ENCODE results near the gene TEX13C. TPM values are rescaled to one million over a fixed set of nuclear protein-coding genes. Genes with fewer than 3 reads are reported as not detected.

The TEX13C gene
- total RNA-seq, 2 donors from 2014 or later: not detected

DNA sequence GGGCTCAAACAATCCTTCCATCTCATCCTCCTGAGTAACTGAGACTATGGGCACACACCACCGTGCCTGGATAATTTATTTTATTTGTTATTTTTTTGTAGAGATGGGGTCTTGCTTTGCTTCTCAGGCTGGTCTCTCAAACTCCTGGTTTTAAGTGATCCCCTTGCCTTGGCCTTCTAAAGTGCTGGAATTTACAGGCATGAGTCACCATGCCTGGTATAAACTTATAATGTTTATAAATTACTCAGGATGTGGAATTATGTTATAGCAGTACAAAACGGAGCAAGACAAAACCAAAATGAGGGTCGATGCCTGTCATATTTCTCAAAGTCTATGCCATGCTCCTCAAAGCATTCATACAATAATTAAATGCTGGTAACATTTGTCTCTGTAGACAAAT is 29.8 kb upstream of the TEX13C start:
- H3K36me3 ChIP-seq (replicated peaks in 1 of 2; ENCODE audit: insufficient read depth in 1 of 2, low read depth in 2 of 2): no peaks in the 10 kb centered on the region
- H3K9me3 ChIP-seq: no peaks in the 10 kb centered on the region
- TF ChIP-seq, protein P1, sequence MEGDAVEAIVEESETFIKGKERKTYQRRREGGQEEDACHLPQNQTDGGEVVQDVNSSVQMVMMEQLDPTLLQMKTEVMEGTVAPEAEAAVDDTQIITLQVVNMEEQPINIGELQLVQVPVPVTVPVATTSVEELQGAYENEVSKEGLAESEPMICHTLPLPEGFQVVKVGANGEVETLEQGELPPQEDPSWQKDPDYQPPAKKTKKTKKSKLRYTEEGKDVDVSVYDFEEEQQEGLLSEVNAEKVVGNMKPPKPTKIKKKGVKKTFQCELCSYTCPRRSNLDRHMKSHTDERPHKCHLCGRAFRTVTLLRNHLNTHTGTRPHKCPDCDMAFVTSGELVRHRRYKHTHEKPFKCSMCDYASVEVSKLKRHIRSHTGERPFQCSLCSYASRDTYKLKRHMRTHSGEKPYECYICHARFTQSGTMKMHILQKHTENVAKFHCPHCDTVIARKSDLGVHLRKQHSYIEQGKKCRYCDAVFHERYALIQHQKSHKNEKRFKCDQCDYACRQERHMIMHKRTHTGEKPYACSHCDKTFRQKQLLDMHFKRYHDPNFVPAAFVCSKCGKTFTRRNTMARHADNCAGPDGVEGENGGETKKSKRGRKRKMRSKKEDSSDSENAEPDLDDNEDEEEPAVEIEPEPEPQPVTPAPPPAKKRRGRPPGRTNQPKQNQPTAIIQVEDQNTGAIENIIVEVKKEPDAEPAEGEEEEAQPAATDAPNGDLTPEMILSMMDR (IDR thresholded peaks at IDR 0.05): no peak
- no peak for TF ChIP-seq POLR2A (IDR thresholded peaks at IDR 0.05)
- no peak for ATAC-seq
- H3K4me1 ChIP-seq: no peaks in the 10 kb centered on the region
- no peak overlapping the region for H3K4me3 ChIP-seq
- H3K27ac ChIP-seq: no peak overlapping the region
- no peak for DNase-seq
- WGBS, 2 donors: 59 to 63% methylated on average over 3 of the region's 3 CpGs
- intact Hi-C loops (cut with DNase I): no loop called here
- H3K27me3 ChIP-seq: no peaks in the 10 kb centered on the region

DNA sequence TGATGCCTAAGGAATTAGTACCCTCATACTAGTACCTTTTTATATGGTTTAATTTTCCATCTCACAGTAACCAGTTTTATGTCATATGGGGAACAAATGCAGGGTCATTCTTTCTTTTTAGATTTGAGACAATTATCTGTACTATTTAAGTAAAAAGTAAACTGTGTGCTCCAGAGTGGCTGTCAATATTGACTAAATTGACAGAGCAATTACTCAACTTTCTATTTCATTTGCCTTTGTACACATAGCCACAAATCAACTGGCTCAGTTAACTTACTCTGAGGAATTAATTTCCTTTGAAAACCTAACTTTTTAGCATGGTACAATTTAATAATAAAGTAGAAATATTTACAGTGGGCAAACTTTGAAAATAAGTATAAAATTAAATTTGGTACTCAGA is 28.5 kb upstream of the TEX13C start:
- intact Hi-C loops (cut with DNase I): no loop called here
- no peak for TF ChIP-seq POLR2A (IDR thresholded peaks at IDR 0.05)
- TF ChIP-seq, protein P1 (IDR thresholded peaks at IDR 0.05): no peak
- no peaks in the 10 kb centered on the region for H3K27me3 ChIP-seq
- no peaks in the 10 kb centered on the region for H3K9me3 ChIP-seq
- no peaks in the 10 kb centered on the region for H3K4me1 ChIP-seq
- ATAC-seq: no peak
- H3K4me3 ChIP-seq: no peak overlapping the region
- no peak for DNase-seq
- H3K27ac ChIP-seq: no peak overlapping the region
- H3K36me3 ChIP-seq (replicated peaks in 1 of 2; ENCODE audit: insufficient read depth in 1 of 2, low read depth in 2 of 2): no peaks in the 10 kb centered on the region

DNA sequence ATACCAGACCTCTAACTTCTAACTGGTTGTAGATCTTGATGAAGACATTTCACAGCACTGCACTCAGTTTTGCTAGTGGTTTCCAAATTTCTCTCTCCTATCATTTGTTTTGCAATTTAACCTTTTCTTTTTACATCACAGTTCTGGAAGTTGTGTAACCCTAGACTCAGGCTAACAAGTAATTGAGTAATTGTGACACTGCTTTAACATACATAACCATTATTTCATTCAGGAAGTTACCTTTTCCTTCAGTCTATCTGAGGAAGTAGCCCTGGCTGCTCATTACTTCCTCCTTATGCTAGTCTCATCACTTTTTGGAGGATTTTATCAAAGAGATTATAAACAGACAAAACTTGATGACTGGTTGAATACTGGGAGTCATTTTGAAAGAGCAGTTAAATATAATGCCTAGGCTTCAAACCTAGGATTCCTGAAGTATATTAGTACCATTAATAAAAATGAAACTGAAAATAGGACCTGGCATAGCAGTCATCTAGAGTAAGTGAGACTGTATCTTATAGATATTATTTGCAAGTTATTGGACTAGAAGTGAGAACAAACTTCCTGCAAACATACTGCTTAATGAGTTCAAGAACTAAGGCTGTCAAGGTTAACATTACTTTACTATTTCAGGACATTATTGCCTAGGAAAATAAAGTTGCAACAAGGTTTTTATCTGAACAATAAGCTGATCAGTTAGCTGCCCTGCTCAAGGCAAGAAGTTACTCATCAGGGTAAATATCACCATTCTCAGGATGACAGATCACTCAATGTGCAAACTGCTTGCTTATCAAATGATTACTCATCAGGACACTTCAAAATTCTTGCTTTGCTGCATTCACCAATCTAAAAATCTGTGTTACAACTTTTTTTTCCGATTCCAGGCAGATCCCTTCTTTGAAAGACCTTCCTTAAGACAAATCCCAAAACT is 25.6 kb upstream of the TEX13C start:
- Histone ChIP-seq H3K27me3 (no peaks in the 10 kb centered on the region), H3K27ac (no peak overlapping the region), H3K36me3 (replicated peaks in 1 of 2; ENCODE audit: insufficient read depth in 1 of 2, low read depth in 2 of 2) (no peaks in the 10 kb centered on the region), H3K9me3 (no peaks in the 10 kb centered on the region), H3K4me3 (no peak overlapping the region), H3K4me1 (no peaks in the 10 kb centered on the region)
- ATAC-seq (no peak), DNase-seq (no peak)
- WGBS, 2 donors: 9 to 40% methylated on average over 1 of the region's 1 CpG
- TF ChIP-seq, protein P1 (IDR thresholded peaks at IDR 0.05): no peak
- TF ChIP-seq POLR2A (IDR thresholded peaks at IDR 0.05): no peak
- intact Hi-C loops (cut with DNase I): no loop called here

DNA sequence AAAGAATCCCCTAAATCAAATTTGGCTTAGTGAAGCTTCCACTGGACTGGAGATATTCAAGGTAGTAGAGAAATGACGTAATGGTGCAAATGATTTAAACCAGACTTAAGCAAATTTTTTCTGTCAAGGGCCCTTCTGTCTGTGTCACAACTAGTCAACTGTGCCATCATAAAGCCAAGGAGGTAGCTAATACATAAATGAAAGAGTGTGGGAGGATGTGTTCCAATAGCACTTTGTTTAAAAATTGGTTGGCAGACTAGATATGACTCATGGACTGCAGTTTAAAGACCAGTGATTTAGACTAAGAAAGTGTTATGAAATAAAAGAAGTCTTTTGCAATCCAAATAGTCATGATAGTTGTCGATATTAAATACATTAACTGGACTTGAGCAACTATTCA is 24.3 kb upstream of the TEX13C start:
- no peaks in the 10 kb centered on the region for H3K9me3 ChIP-seq
- DNase-seq (no peak), ATAC-seq (no peak)
- TF ChIP-seq, protein P1 (IDR thresholded peaks at IDR 0.05): no peak
- no peak for TF ChIP-seq POLR2A (IDR thresholded peaks at IDR 0.05)
- H3K4me3 ChIP-seq: no peak overlapping the region
- H3K4me1 ChIP-seq: no peaks in the 10 kb centered on the region
- H3K27ac ChIP-seq: no peak overlapping the region
- intact Hi-C loops (cut with DNase I): no loop called here
- WGBS, 2 donors: 48 to 74% methylated on average over 2 of the region's 2 CpGs
- no peaks in the 10 kb centered on the region for H3K27me3 ChIP-seq
- no peaks in the 10 kb centered on the region for H3K36me3 ChIP-seq (replicated peaks in 1 of 2; ENCODE audit: insufficient read depth in 1 of 2, low read depth in 2 of 2)

- no peaks in the 10 kb centered on the region for H3K9me3 ChIP-seq
- TF ChIP-seq POLR2A (IDR thresholded peaks at IDR 0.05): no peak
- TF ChIP-seq, protein P1 (IDR thresholded peaks at IDR 0.05): no peak
- no peak for ATAC-seq
- no peak overlapping the region for H3K27ac ChIP-seq
- no peaks in the 10 kb centered on the region for H3K36me3 ChIP-seq (replicated peaks in 1 of 2; ENCODE audit: insufficient read depth in 1 of 2, low read depth in 2 of 2)
- no peaks in the 10 kb centered on the region for H3K27me3 ChIP-seq
- WGBS, 2 donors: 75 to 78% methylated on average over 2 of the region's 2 CpGs
- H3K4me1 ChIP-seq: no peaks in the 10 kb centered on the region
- no peak for DNase-seq
- intact Hi-C loops (cut with DNase I): no loop called here
- no peak overlapping the region for H3K4me3 ChIP-seq
Observed at GRCh38 chrX:125298871-125299270, 20.8 kb upstream of the TEX13C start.

Measured in body of pancreas (tissue), 4 donors.